Endothelial cell of umbilical vein (primary cell): Measurements from ENCODE around the gene HCFC1R1. TPM values are rescaled to one million over a fixed set of nuclear protein-coding genes. Genes with fewer than 3 reads are reported as not detected.

Experiments used
- BruUV-seq: library from RNA; stranded (reverse); fragments of 400-500 nt; replicated peaks from 2 replicates; lab custom pipeline; 2021; lab: Mats Ljungman, UMichigan
- CTCF ChIA-PET: fragments of 300-600, 350-600 bp; sonication (Branson Sonifier 250); formaldehyde crosslinking; loops from one replicate; lab custom pipeline; 2021; ENCODE audit warnings: antibody characterized with exemption, inconsistent platforms; lab: Charles Lee
- POLR2A ChIA-PET: fragments of 300-600, 350-600 bp; sonication (Branson Sonifier 250); formaldehyde crosslinking; loops from one replicate; lab custom pipeline; 2021; ENCODE audit warnings: antibody characterized with exemption, inconsistent platforms; lab: Charles Lee
- DNase-seq: peaks from one replicate; pipeline ENCODE4 v3.0.0-alpha.2; 2011; ENCODE audit warnings: low read depth, low spot score
- FAIRE-seq: peaks from 2 replicates; lab custom pipeline; 2011; peaks lifted over from hg19 to GRCh38; lab: Jason Lieb, UNC
- H2AFZ ChIP-seq: 2 replicates; pipeline ENCODE4 v1.6.0; 2012; ENCODE audit warnings: low read depth, low read length, control low read depth, inconsistent platforms
- H3K27ac ChIP-seq: 2 replicates; pipeline ENCODE4 v1.5.1; 2011; ENCODE audit warnings: low read depth, mild to moderate bottlenecking, control low read depth, low read length, moderate library complexity; ENCODE audit not compliant: insufficient read depth
- H3K27me3 ChIP-seq, 2 experiments: 2 replicates each; pipeline versions ENCODE4 v1.6.0 to v1.6.1; 2011; ENCODE audit warnings: low read length in 2 of 2, mixed read lengths in 1 of 2; ENCODE audit not compliant: control insufficient read depth in 2 of 2, insufficient read depth in 2 of 2
- H3K36me3 ChIP-seq, 2 experiments: 2 replicates in 1 of 2; 3 replicates in 1 of 2; pipeline ENCODE4 v1.5.1; 2011; ENCODE audit warnings: low read length in 2 of 2, mild to moderate bottlenecking in 1 of 2, moderate library complexity in 1 of 2; ENCODE audit not compliant: control insufficient read depth in 2 of 2, insufficient read depth in 2 of 2; ENCODE audit errors: extremely low read depth in 1 of 2
- H3K4me1 ChIP-seq: 3 replicates; pipeline ENCODE4 v1.5.1; 2011; ENCODE audit warnings: mild to moderate bottlenecking, low read length; ENCODE audit not compliant: control insufficient read depth, insufficient read depth; ENCODE audit errors: extremely low read depth
- H3K4me2 ChIP-seq: 2 replicates; pipeline ENCODE4 v1.6.1; 2011; ENCODE audit warnings: low read length, control low read depth, mixed read lengths; ENCODE audit not compliant: insufficient read depth
- H3K4me3 ChIP-seq, 3 experiments: fragments of 200-600 bp in 1 of 3; sonication (generic), shearing (Covaris generic) in 1 of 3; replicated peaks in 1 of 3; 2 replicates each; pipeline ENCODE4 v1.5.1; 2011 to 2016; ENCODE audit warnings: control low read depth in 3 of 3, low read length in 3 of 3, mild to moderate bottlenecking in 2 of 3, inconsistent platforms in 1 of 3, low read depth in 1 of 3, moderate library complexity in 1 of 3; ENCODE audit not compliant: insufficient read depth in 1 of 3
- H3K79me2 ChIP-seq: 2 replicates; pipeline ENCODE4 v1.6.0; 2012; ENCODE audit warnings: low read length, inconsistent platforms; ENCODE audit not compliant: control insufficient read depth, insufficient read depth
- H3K9ac ChIP-seq: replicated peaks from 2 replicates; pipeline ENCODE3; 2011; ENCODE audit warnings: low read length, control low read depth; ENCODE audit not compliant: insufficient read depth; ENCODE audit errors: extremely low read depth
- H3K9me1 ChIP-seq: replicated peaks from 3 replicates; pipeline ENCODE4 v1.6.0; 2011; ENCODE audit warnings: mild to moderate bottlenecking, low read length; ENCODE audit not compliant: control insufficient read depth, insufficient read depth; ENCODE audit errors: extremely low read depth
- H3K9me3 ChIP-seq: replicated peaks from 2 replicates; pipeline ENCODE4 v1.5.1; 2012; ENCODE audit warnings: low read length, inconsistent platforms; ENCODE audit not compliant: control insufficient read depth, insufficient read depth
- H4K20me1 ChIP-seq: replicated peaks from 2 replicates; pipeline ENCODE3; 2011; ENCODE audit warnings: mild to moderate bottlenecking, low read length; ENCODE audit not compliant: control insufficient read depth, insufficient read depth; ENCODE audit errors: extremely low read depth
- EZH2 ChIP-seq: IDR thresholded peaks from 2 replicates; pipeline ENCODE4 v1.6.1; 2012; ENCODE audit warnings: borderline replicate concordance, low read depth, mild to moderate bottlenecking, moderate library complexity, low read length, inconsistent platforms; ENCODE audit not compliant: severe bottlenecking
- FOS ChIP-seq: IDR thresholded peaks from 2 replicates; pipeline ENCODE4 v1.6.1; 2011; ENCODE audit warnings: mild to moderate bottlenecking, low read length, moderate library complexity, borderline replicate concordance; ENCODE audit not compliant: insufficient read depth
- JUN ChIP-seq: IDR thresholded peaks from 2 replicates; pipeline ENCODE4 v1.6.1; 2011; ENCODE audit warnings: borderline replicate concordance, low read depth; ENCODE audit not compliant: insufficient read length, insufficient read depth
- MYC ChIP-seq: IDR thresholded peaks from one replicate; pipeline ENCODE4 v1.6.1; 2011; ENCODE audit warnings: mild to moderate bottlenecking, low read depth, low read length
- POLR2A ChIP-seq: IDR thresholded peaks from 2 replicates; pipeline ENCODE4 v1.6.1; 2012; ENCODE audit warnings: low read depth, mild to moderate bottlenecking, control low read depth, low read length
- POLR2AphosphoS5 ChIP-seq: IDR thresholded peaks from 2 replicates; pipeline ENCODE4 v1.6.1; 2012; ENCODE audit warnings: low read depth, mild to moderate bottlenecking, control low read depth, low read length, moderate library complexity; ENCODE audit not compliant: insufficient read depth
- dilution Hi-C: fragments of 300-500 bp; cut with MboI; formaldehyde crosslinking; loops from one replicate; pipeline ENCODE4 v1.15.0; 2019; ENCODE audit warnings: low sequenced_read_pairs; ENCODE audit not compliant: extremely low pct_ligation_motif_present
- intact Hi-C: fragments of 100-400 bp; cut with micrococcal nuclease; formaldehyde crosslinking; loops from one replicate; pipeline ENCODE4 v1.10.0; 2022
- polyA plus RNA-seq, 4 experiments: library from polyadenylated mRNA; depleted of rRNA in 3 of 4; stranded (reverse) in 3 of 4; unstranded in 1 of 4; fragments of >200 nt; gene quantifications; 2 replicates each; pipeline versions ENCODE4 v1.2.1 to v1.2.3, GENCODE V29; 2011 to 2012; ENCODE audit warnings: missing spikeins in 1 of 4
- total RNA-seq: library from RNA; stranded (reverse); gene quantifications from 2 replicates; pipeline ENCODE4 v1.2.3, GENCODE V29; 2021
- TF ChIP-seq, protein P1 (sequence below): IDR thresholded peaks from 2 replicates; pipeline ENCODE4 v1.6.1; 2011; ENCODE audit not compliant: insufficient read depth, insufficient read length
- TF ChIP-seq, protein P2 (sequence below), 2 donors: IDR thresholded peaks; 1 replicate in 1 of 2; 2 replicates in 1 of 2; pipeline ENCODE4 v1.5.1; 2011; ENCODE audit warnings: low read length in 2 of 2, mild to moderate bottlenecking in 2 of 2, moderate library complexity in 2 of 2, control low read depth in 1 of 2, inconsistent platforms in 1 of 2, low read depth in 1 of 2; ENCODE audit not compliant: insufficient read depth in 1 of 2; ENCODE audit errors: extremely low read depth in 1 of 2

HCFC1R1 gene
- total and polyA plus RNA-seq, 2 donors (not counting 3 experiments of a cell fraction or from before 2014, with no cell fraction given): 28.7 to 49.3 TPM

DNA sequence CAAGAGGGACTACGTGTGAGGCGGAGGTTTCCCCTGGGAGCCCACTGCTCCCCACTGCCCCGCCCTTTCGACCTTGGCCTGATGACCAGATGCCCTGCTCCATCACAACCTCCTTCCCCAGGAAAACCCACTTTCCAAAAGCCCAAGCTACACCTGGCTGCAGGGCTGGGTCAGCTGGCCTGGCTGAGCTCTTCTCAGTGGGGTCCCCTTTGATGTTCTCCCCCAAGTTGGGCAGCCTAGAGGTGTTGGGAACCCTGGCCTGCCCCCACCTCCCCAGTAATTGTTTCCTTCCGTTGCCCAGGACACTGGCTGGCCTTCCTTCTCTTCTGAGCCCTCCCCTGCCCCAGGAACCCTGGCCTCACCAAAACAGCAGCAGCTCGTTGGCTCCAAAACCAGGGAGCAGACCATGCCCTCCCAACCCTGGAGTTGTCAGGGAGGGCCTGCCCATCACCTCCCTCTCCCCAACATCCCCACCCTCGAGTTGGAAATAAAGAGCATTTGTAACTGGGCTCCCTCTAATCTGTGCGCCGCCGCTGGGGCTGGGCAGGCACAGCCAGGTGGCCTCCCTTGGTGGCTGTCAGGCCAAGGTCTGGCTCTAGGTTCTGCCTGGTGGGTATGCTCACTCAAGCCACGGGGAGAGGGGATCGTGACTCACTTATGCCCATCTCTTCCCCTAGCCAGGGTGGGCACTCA lies 9.6 kb downstream of the HCFC1R1 start:
- no peaks in the 10 kb centered on the region for H3K79me2 ChIP-seq
- H3K9ac ChIP-seq: no peak overlapping the region
- H2AFZ ChIP-seq: no peak overlapping the region
- TF ChIP-seq, protein P1, sequence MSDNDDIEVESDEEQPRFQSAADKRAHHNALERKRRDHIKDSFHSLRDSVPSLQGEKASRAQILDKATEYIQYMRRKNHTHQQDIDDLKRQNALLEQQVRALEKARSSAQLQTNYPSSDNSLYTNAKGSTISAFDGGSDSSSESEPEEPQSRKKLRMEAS: no peak
- TF ChIP-seq MYC: no peak
- no peak for TF ChIP-seq EZH2
- TF ChIP-seq, protein P2, sequence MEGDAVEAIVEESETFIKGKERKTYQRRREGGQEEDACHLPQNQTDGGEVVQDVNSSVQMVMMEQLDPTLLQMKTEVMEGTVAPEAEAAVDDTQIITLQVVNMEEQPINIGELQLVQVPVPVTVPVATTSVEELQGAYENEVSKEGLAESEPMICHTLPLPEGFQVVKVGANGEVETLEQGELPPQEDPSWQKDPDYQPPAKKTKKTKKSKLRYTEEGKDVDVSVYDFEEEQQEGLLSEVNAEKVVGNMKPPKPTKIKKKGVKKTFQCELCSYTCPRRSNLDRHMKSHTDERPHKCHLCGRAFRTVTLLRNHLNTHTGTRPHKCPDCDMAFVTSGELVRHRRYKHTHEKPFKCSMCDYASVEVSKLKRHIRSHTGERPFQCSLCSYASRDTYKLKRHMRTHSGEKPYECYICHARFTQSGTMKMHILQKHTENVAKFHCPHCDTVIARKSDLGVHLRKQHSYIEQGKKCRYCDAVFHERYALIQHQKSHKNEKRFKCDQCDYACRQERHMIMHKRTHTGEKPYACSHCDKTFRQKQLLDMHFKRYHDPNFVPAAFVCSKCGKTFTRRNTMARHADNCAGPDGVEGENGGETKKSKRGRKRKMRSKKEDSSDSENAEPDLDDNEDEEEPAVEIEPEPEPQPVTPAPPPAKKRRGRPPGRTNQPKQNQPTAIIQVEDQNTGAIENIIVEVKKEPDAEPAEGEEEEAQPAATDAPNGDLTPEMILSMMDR (IDR thresholded peaks at IDR 0.05; ENCODE audit: extremely low read depth in 1 of 2, insufficient read depth in 1 of 2, low read depth in 1 of 2, low read length in 2 of 2): no peak
- TF ChIP-seq POLR2A: no peak
- TF ChIP-seq POLR2AphosphoS5: no peak
- TF ChIP-seq FOS: no peak
- TF ChIP-seq JUN: no peak
- H3K9me1 ChIP-seq: no peaks in the 10 kb centered on the region
- no TSS peak for BruUV-seq
- dilution Hi-C loops: no loop called here
- H3K4me1 ChIP-seq: no peaks in the 10 kb centered on the region
- POLR2A ChIA-PET: no interaction called here
- H3K4me3 ChIP-seq: no peak overlapping the region
- CTCF ChIA-PET: interaction anchor here (1.3 kb wide), 1 partner anchor 18 kb away, joined by 7 read pairs; no protein-coding TSS in a partner anchor
- no peak for DNase-seq
- H3K27ac ChIP-seq: no peak overlapping the region
- intact Hi-C loops: no loop called here
- no peak for FAIRE-seq
- H3K9me3 ChIP-seq: no peaks in the 10 kb centered on the region
- peaks cover 21 to 22% of the 10 kb centered on the region in 2 experiments for H3K27me3 ChIP-seq
- H4K20me1 ChIP-seq: no peaks in the 10 kb centered on the region
- no peak overlapping the region for H3K4me2 ChIP-seq
- no peaks in the 10 kb centered on the region for H3K36me3 ChIP-seq
